Stimulated activated CD8-positive, alpha-beta memory T cell treated with anti-CD3 and anti-CD28 coated beads, Interleukin-15, amount 100 ng/mL, for 48 hours (primary cell): ENCODE results near the gene MUC5AC.
"Not testable (repeated sequence)": the region's sequence is repeated elsewhere in the genome, so short reads cannot be mapped to it uniquely, and the experiment has no call there.

Source experiments
- DNase-seq, 2 donors: peaks; one replicate each; pipeline ENCODE4 v3.0.0-alpha.2; 2020; ENCODE audit warnings: low read depth in 2 of 2

The MUC5AC gene

GRCh38 chr11:1236316-1237127, 78.8 kb downstream of the MUC5AC start:
- no peak for DNase-seq

- DNase-seq: no peak
Measured at GRCh38 chr11:1237128-1237580, 79.4 kb downstream of the MUC5AC start.

DNA sequence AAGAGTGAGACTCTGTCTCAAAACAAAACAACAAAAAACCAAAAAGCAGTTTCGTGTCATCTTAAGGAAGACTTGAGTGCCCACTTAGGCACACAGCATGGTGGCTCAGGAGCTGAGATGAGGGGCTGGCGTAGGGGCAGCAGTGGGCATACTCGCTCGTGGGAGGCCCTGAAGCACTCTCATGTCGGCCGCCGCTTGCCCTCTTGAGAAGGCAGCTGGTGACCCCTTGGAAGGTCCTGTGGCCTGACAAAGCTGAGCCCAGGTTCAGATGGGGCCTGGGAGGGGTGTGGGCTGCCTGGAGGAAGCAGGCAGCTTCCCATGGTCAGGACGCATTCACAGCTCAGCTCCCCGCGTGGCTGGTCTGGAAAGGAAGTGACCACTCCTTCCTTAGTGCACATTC, 80.1 kb downstream of the MUC5AC start:
- no peak for DNase-seq

GRCh38 chr11:1238767-1239595, 81.2 kb downstream of the MUC5AC start:
- DNase-seq: no peak

GRCh38 chr11:1239596-1240205, 81.9 kb downstream of the MUC5AC start:
- DNase-seq: no peak

DNA sequence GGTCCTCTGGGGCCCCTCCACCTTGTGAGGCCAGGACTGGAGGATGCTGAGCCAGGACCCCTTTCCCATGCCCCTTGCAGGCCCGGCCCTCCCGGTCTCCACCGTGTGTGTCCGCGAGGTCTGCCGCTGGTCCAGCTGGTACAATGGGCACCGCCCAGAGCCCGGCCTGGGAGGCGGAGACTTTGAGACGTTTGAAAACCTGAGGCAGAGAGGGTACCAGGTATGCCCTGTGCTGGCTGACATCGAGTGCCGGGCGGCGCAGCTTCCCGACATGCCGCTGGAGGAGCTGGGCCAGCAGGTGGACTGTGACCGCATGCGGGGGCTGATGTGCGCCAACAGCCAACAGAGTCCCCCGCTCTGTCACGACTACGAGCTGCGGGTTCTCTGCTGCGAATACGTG, 83.0 kb downstream of the MUC5AC start:
- no peak for DNase-seq

- DNase-seq: no peak
Measured at GRCh38 chr11:1241706-1242105, 84.0 kb downstream of the MUC5AC start.

- DNase-seq: no peak
Measured at GRCh38 chr11:1242289-1242688, 84.5 kb downstream of the MUC5AC start.

- not testable (repeated sequence) for DNase-seq
Measured at GRCh38 chr11:1242751-1243150, 85.0 kb downstream of the MUC5AC start.

DNA sequence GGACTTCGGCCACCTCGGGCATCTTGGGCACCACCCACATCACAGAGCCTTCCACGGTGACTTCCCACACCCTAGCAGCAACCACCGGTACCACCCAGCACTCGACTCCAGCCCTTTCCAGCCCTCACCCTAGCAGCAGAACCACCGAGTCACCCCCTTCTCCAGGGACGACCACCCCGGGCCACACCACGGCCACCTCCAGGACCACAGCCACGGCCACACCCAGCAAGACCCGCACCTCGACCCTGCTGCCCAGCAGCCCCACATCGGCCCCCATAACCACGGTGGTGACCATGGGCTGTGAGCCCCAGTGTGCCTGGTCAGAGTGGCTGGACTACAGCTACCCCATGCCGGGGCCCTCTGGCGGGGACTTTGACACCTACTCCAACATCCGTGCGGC, 85.8 kb downstream of the MUC5AC start:
- DNase-seq: not testable (repeated sequence)

- DNase-seq: not testable (repeated sequence)
Measured at GRCh38 chr11:1244557-1244956, 86.8 kb downstream of the MUC5AC start.

GRCh38 chr11:1245717-1246116, 88.0 kb downstream of the MUC5AC start:
- DNase-seq: not testable (repeated sequence)

- DNase-seq: not testable (repeated sequence)
Measured at GRCh38 chr11:1246301-1246700, 88.5 kb downstream of the MUC5AC start.

GRCh38 chr11:1247026-1247425, 89.3 kb downstream of the MUC5AC start:
- DNase-seq: not testable (repeated sequence)

DNA sequence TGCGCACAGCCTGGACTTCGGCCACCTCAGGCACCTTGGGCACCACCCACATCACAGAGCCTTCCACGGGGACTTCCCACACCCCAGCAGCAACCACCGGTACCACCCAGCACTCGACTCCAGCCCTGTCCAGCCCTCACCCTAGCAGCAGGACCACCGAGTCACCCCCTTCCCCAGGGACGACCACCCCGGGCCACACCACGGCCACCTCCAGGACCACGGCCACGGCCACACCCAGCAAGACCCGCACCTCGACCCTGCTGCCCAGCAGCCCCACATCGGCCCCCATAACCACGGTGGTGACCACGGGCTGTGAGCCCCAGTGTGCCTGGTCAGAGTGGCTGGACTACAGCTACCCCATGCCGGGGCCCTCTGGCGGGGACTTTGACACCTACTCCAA, 91.2 kb downstream of the MUC5AC start:
- not testable (repeated sequence) for DNase-seq

GRCh38 chr11:1250411-1250810, 92.7 kb downstream of the MUC5AC start:
- not testable (repeated sequence) for DNase-seq
